CD4-positive, alpha-beta T cell treated with Interleukin-2 at 100 ng/mL for 4 hours (primary cell): ENCODE measurements around the gene UPK3A.
"Not testable (repeated sequence)": the region's sequence is repeated elsewhere in the genome, so short reads cannot be mapped to it uniquely, and the experiment has no call there.

ENCODE experiments used
- DNase-seq: peaks from one replicate; pipeline ENCODE4 v3.0.0-alpha.2; 2020; ENCODE audit warnings: low spot score

Gene UPK3A

DNA sequence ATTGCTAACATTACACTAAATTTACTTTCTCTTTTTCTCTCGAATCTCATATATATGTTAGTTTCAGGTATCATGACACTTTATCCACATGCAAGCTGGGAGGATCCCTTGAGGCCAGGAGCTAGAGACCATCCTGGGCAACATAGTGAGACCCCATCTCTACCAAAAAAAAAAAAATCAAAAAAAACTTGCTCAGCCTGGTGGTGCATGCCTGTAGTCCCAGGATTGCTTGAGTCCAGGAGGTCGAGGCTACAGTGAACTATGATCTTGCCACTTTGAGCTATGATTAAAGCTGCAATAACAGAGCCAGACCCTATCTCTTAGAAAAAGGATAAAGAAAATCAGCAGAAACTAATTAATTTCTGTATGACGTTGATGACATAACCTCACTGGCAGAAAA is 3.7 kb upstream of the UPK3A start:
- DNase-seq, result no peak

DNA sequence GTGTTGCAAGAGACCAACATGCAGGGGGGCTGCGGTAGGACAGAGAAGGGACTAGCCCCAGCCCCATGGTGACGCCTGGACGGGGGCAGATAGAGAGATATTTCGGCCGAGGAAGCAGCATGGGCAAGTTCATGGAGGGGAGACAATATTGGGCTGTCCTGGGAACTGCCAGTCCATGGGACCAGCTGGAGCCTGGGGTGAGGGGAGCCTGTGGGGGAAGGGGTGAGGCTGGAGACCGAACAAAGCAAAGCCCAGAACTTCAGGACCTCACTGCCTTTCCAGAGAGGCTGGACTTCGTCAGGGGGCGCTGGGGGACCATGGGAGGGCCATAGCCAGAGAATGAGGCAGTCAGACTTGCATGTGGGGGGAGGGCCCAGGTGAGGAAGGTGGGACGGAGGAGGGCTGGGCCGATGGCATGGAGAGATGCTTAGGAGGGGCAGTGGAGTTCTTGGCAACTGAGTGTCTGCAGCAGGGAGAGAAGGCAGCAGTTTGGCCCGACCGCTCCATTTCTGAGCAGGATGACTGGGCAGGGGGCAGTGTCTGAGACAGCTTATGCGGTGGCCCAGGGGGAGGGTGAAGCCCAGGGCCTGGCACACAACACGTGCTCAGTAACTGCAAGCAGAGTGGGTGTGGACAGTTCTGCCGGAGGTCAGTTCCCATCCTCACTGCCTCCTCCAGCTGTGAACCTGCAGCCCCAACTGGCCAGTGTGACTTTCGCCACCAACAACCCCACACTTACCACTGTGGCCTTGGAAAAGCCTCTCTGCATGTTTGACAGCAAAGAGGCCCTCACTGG is 712 bp downstream of the UPK3A start:
- no peak for DNase-seq

DNA sequence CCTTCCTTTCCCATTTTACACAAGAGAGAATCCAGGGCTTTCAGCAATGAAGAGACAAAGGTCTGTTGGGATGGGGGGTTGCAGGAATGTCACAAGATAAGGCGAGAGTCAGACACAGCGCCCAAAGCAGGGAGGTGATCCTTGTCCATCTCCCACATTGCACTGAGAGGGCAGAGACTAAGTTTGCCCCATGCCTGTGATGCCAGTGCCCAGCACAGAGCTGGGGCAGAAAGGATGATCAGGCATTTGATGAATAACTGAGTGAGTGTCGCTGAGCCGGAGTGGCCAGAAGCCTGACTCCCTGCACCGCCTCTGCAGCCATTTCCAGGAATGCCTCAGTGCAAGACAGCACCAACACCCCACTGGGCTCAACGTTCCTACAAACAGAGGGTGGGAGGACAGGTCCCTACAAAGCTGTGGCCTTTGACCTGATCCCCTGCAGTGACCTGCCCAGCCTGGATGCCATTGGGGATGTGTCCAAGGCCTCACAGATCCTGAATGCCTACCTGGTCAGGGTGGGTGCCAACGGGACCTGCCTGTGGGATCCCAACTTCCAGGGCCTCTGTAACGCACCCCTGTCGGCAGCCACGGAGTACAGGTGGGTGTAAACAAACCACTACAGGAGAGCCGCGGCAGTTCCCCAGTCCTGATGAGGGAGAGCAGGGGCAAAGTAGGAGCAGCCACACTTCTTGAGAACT is 2.3 kb downstream of the UPK3A start:
- DNase-seq, result no peak

GRCh38 chr22:45290410-45290936 is 5.7 kb downstream of the UPK3A start:
- no peak for DNase-seq

GRCh38 chr22:45291061-45291930 is 6.5 kb downstream of the UPK3A start:
- DNase-seq, result no peak

- no peak for DNase-seq
Measured at GRCh38 chr22:45291931-45292290, 7.2 kb downstream of the UPK3A start.

GRCh38 chr22:45292731-45293442 is 8.1 kb downstream of the UPK3A start:
- no peak for DNase-seq

DNA sequence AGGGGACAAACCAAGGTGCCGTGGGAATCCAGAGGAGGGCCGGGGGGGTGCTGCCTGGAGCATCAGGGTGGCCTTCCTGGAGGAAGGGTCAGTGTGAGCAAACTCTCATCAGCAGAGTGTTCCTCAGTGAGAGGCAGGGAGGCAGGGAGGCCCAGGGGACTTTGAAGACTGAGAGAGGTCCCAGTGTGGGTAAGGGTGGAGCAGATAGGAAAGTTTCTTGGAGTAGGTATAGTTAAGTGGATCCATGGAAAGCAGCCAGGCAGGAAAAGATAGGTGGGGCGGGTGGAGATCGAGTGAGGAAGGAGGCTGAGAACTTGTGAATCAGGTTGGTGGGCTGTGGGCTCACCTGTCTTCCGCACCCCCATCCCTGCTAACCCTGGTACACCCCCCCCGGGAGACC is 9.3 kb downstream of the UPK3A start:
- DNase-seq, result no peak

DNA sequence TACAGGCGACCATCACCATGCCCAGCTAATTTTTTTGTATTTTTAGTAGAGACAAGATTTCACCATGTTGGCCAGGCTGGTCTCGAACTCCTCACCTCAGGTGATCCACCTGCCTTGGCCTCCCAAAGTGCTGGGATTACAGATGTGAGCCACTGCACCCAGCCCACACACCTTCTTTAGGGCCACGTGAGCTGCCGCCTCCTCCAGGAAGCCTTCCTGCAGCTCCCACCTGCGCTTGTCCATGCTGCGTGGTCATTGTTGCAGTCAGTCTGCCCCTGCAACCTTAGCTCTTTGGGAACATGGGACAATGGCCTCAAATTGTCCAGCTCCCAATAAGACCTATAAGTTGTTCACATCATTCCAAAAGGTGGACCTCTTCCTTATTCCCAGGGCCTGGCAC is 10.3 kb downstream of the UPK3A start:
- DNase-seq, result not testable (repeated sequence)

GRCh38 chr22:45295492-45295891 is 10.7 kb downstream of the UPK3A start:
- no peak for DNase-seq

DNA sequence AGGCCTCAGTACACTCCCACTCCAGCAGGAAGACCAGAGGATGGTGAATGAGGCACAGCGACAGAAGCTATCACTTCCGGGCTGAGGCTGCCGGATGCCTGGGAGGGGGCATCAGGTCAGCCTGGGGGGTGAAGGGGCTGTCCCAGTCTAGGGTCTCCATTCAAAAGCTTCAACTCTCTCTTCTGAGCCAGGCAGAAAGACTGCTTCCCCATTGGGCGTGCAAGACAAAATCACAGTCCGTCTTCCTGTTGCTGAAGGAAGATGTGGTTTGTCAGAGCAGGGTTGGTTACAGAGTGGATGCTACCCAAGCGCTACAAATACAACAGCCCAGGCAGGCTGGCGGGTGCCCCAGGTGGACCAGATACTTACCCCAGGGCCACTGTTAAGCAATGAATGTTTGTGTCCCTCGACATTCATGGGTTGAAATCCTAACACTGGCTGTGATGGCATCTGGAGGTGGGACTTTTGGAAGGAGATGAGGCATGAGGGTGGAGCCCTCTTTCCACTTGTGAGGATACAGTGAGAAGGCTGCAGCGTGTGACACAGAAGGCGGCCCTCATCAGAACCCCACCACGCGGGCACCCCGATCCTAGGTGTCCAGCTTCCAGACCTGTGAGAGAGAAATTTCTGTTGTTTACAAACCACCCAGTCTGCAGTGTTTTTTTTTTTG is 12.0 kb downstream of the UPK3A start:
- peak; percentile 52 for DNase-seq

DNA sequence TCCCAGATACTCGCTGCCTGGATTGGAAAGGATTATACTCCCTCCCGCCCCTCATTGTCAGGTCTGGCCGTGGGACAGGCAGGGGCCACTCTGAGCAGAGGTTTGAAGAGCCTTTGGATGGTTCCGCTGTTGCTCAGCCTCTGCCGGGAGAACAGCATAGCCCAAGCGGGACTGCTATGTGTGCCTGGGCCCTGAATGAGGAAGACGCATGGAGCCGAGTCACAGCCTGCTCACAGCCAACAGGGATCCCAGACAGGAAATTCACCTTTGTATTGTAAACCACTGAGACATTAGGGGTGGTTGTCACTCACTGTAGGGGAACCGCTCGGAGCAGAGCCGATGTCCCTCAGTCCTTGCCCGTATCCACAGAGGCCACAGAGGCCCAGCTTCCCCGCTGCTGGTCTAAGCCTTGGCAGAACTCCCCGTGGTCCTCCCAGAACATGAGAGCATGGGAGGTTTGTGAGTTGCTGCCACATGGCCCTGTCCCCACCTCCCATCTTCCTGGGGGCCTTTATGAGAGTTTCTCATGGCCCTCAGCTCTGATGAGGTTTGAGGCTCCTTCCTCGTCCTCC is 14.3 kb downstream of the UPK3A start:
- DNase-seq, result no peak

DNA sequence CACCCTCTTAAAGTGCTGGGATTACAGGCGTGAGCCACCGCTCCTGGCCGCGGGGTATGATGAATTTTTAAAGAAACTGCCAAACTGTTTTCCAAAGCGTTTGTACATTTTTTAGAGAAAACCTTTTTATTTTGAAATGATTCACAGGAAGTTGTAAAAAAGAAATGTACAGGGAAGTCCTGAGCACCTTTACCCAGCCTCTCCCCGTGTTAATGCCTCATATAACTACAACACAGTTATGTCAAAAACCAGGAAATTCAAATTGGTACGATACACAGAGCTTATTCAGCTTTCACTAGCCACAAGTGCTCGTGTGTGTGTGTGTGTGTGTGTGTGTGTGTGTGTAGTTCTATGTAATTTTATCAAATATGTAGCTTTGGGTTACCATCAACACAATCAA is 18.0 kb downstream of the UPK3A start:
- no peak for DNase-seq

DNA sequence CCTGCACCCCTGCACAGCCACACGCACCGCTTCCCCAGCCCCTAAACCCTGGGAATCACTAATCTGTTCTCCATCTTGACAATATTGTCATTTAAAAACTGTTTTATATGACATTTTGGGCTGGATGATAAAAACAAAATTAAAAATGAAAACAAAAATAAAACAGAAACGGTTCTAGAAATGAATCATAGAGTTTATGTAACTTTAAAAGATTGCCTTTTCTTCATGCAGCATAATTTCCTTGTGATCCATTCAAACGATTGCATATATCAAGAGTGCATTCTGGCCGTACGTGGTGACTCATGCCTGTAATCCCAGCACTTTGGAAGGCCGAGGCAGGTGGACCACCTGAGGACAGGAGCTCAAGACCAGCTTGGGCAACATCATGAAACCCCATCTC is 18.4 kb downstream of the UPK3A start:
- DNase-seq, result no peak

DNA sequence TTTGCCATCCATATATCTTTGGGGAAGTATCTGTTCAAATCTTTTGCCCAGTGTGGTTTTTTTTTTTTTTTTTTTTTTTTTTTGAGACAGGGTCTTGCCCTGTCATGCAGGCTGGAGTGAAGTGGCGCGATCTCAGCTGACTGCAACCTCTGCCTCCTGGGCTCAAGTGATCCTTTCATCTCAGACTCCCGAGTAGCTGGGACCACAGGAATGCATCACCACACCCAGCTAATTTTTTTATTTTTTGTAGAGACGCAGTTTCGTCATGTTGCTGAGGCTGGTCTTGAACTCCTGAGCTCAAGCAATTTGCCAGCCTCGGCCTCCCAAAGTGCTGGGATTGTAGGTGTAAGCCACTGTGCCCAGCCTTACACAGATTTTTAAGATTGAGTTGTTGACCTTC is 20.2 kb downstream of the UPK3A start:
- DNase-seq, result no peak

- no peak for DNase-seq
Measured at GRCh38 chr22:45305456-45306075, 20.8 kb downstream of the UPK3A start.

GRCh38 chr22:45306139-45306538 is 21.4 kb downstream of the UPK3A start:
- DNase-seq, result no peak

DNA sequence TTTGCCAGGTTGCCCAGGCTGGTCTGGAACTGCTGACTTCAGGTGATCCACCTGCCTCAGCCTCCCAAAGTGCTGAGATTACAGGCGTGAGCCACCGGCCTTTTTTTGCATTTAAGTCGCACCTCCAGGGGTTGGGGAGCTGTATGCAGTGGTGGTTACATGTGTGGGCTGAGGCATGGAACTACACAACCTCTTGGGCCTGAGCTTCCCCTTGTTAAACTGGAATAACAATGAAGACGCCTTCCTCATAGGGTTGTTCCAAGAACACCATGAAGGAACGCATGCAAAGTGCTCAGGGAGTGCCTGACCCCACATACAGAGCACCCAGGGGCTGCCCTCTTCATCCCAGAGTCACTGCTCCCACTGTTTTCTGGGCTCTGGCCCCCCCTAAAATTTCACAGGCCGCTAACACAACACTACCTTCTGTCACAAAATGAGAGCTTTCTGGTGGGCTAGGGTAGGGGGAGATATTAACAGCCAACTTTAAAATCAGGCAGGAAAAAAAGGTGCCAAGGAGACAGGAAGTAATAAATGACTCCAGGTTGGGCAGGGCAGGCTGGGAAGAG is 23.7 kb downstream of the UPK3A start:
- DNase-seq, result no peak

DNA sequence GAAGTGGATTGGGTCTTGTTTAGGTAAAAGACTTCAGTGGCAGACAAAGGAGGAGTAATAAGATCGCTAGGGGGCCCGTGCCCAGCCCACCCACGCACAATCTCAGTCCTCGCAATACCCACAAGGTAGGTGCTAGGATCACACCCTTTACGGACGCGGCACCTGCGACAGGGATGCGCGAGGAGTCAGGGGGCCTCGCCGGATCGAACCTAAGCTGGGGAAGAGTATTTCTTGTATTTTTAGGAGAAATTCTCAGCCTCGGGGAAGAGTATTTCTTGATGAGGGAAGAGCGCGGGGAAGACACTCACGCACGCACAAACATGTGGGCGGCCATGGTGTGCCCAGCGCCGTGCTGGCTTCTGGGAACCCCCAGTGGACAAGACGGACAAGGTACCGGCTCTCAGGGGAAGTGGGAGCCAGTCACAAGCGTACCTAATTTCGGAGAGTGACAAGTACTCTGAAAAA is 24.2 kb downstream of the UPK3A start:
- peak; percentile 8 for DNase-seq
